Karpas-422 (cell line): ENCODE data around the gene KLF17. TPM values are rescaled to one million over a fixed set of nuclear protein-coding genes. Genes with fewer than 3 reads are reported as not detected.
"Not testable (repeated sequence)": the region's sequence is repeated elsewhere in the genome, so short reads cannot be mapped to it uniquely, and the experiment has no call there.

Experiments used
- DNase-seq: peaks from one replicate; pipeline ENCODE4 v3.0.0-alpha.2; 2015
- H2AFZ ChIP-seq: fragments of 200-600 bp; sonication (generic); 2 replicates; pipeline ENCODE4 v1.6.1; 2014; ENCODE audit warnings: antibody characterized with exemption, low read length, mixed read lengths
- H3K27ac ChIP-seq: fragments of 200-600 bp; sonication (generic); 2 replicates; pipeline ENCODE4 v1.5.1; 2014; ENCODE audit warnings: mild to moderate bottlenecking, low read length, moderate library complexity
- H3K27me3 ChIP-seq: fragments of 200-600 bp; sonication (generic); 2 replicates; pipeline ENCODE4 v1.6.1; 2014; ENCODE audit warnings: low read length, mixed read lengths
- H3K36me3 ChIP-seq: fragments of 200-600 bp; sonication (generic); 2 replicates; pipeline ENCODE4 v1.6.1; 2014; ENCODE audit warnings: low read length, mixed read lengths; ENCODE audit not compliant: insufficient read depth
- H3K4me1 ChIP-seq: fragments of 200-600 bp; sonication (generic); 2 replicates; pipeline ENCODE4 v1.6.1; 2014; ENCODE audit warnings: mild to moderate bottlenecking, low read length, mixed read lengths
- H3K4me2 ChIP-seq: fragments of 200-600 bp; sonication (generic); 2 replicates; pipeline ENCODE4 v1.6.1; 2014; ENCODE audit warnings: low read length, low read depth, mild to moderate bottlenecking; ENCODE audit not compliant: poor library complexity, severe bottlenecking
- H3K4me3 ChIP-seq: fragments of 200-600 bp; sonication (generic); 2 replicates; pipeline ENCODE4 v1.5.1; 2014; ENCODE audit warnings: mild to moderate bottlenecking, antibody characterized with exemption, low read length, mixed read lengths
- H3K79me2 ChIP-seq: fragments of 200-600 bp; sonication (generic); 2 replicates; pipeline ENCODE4 v1.6.1; 2014; ENCODE audit warnings: mild to moderate bottlenecking, low read length, mixed read lengths
- H3K9ac ChIP-seq: fragments of 200-600 bp; sonication (generic); 2 replicates; pipeline ENCODE4 v1.6.0; 2014; ENCODE audit warnings: low read length
- H3K9me2 ChIP-seq: fragments of 200-600 bp; sonication (generic), shearing (Covaris generic); replicated peaks from 2 replicates; pipeline ENCODE4 v1.6.0; 2014; ENCODE audit warnings: mild to moderate bottlenecking, low read length, moderate library complexity; ENCODE audit not compliant: insufficient read depth
- H3K9me3 ChIP-seq: fragments of 300-700, 200-600 bp; sonication (generic); 2 replicates; pipeline ENCODE4 v1.6.1; 2014; ENCODE audit warnings: low read length, mixed read lengths
- H4K20me1 ChIP-seq: fragments of 200-600 bp; sonication (generic); 2 replicates; pipeline ENCODE4 v1.6.1; 2014; ENCODE audit warnings: mild to moderate bottlenecking, antibody characterized with exemption, low read length, low read depth; ENCODE audit not compliant: insufficient read depth
- total RNA-seq: library from RNA; depleted of rRNA; stranded (reverse); fragments of >200 nt; shearing (Covaris generic); gene quantifications from 2 replicates; pipeline ENCODE4 v1.2.3, GENCODE V29; 2014; ENCODE audit warnings: low replicate concordance

KLF17 gene
- total RNA-seq, 1 experiment from 2014 or later: not detected

- Histone ChIP-seq H3K79me2 (no peaks in the 10 kb centered on the region), H4K20me1 (no peaks in the 10 kb centered on the region), H3K36me3 (no peaks in the 10 kb centered on the region), H3K9me3 (no peaks in the 10 kb centered on the region), H2AFZ (no peak overlapping the region), H3K27ac (no peak overlapping the region), H3K27me3 (no peaks in the 10 kb centered on the region), H3K4me3 (no peak overlapping the region), H3K9ac (no peak overlapping the region), H3K9me2 (no peaks in the 10 kb centered on the region), H3K4me1 (no peaks in the 10 kb centered on the region), H3K4me2 (no peak overlapping the region)
- DNase-seq: no peak
Measured at GRCh38 chr1:44135886-44136285, 17.3 kb downstream of the KLF17 start.

GRCh38 chr1:44138239-44138638, 19.6 kb downstream of the KLF17 start:
- H4K20me1 ChIP-seq: no peaks in the 10 kb centered on the region
- no peaks in the 10 kb centered on the region for H3K27me3 ChIP-seq
- no peak overlapping the region for H3K4me2 ChIP-seq
- no peaks in the 10 kb centered on the region for H3K9me3 ChIP-seq
- no peak overlapping the region for H3K4me3 ChIP-seq
- no peaks in the 10 kb centered on the region for H3K36me3 ChIP-seq
- H2AFZ ChIP-seq: no peak overlapping the region
- H3K9me2 ChIP-seq: no peaks in the 10 kb centered on the region
- no peak overlapping the region for H3K27ac ChIP-seq
- no peak overlapping the region for H3K9ac ChIP-seq
- no peak for DNase-seq
- H3K4me1 ChIP-seq: no peaks in the 10 kb centered on the region
- no peaks in the 10 kb centered on the region for H3K79me2 ChIP-seq

- H3K79me2 ChIP-seq, H3K9me3 ChIP-seq, H3K36me3 ChIP-seq, H3K27ac ChIP-seq, H3K9ac ChIP-seq, H3K27me3 ChIP-seq, H3K4me1 ChIP-seq, H2AFZ ChIP-seq, DNase-seq, H3K4me2 ChIP-seq, H3K4me3 ChIP-seq, H4K20me1 ChIP-seq, H3K9me2 ChIP-seq: not testable (repeated sequence)
Measured at GRCh38 chr1:44139565-44139964, 20.9 kb downstream of the KLF17 start.

- H3K4me2 ChIP-seq: no peak within 1 kb of the TSS
- DNase-seq: no peak
- no peak within 1 kb of the TSS for H3K27ac ChIP-seq
- H3K27me3 ChIP-seq: no peaks in the 10 kb centered on the region
- no peaks in the 10 kb centered on the region for H3K9me2 ChIP-seq
- no peaks in the 10 kb centered on the region for H4K20me1 ChIP-seq
- H3K9ac ChIP-seq: no peak within 1 kb of the TSS
- no peaks in the 10 kb centered on the region for H3K79me2 ChIP-seq
- no peaks in the 10 kb centered on the region for H3K4me1 ChIP-seq
- H3K4me3 ChIP-seq: no peak within 1 kb of the TSS
- no peaks in the 10 kb centered on the region for H3K36me3 ChIP-seq
- H3K9me3 ChIP-seq: peaks cover 4% of the 10 kb centered on the region; the same call in 1 of the 2 replicates
- H2AFZ ChIP-seq: no peak within 1 kb of the TSS
Measured at GRCh38 chr1:44141531-44141930, 22.9 kb downstream of the KLF17 start, which contains the start of gene KLF18. KLF18 (minus strand) TSS chr1:44141631; CDS start chr1:44141631, 0 bp downstream.

- H3K4me1 ChIP-seq: no peaks in the 10 kb centered on the region
- peaks cover 4% of the 10 kb centered on the region; the same call in 1 of the 2 replicates for H3K9me3 ChIP-seq
- H3K79me2 ChIP-seq: no peaks in the 10 kb centered on the region
- no peak overlapping the region for H3K27ac ChIP-seq
- no peaks in the 10 kb centered on the region for H3K27me3 ChIP-seq
- no peak overlapping the region for H3K9ac ChIP-seq
- H3K36me3 ChIP-seq: no peaks in the 10 kb centered on the region
- no peak overlapping the region for H3K4me3 ChIP-seq
- H3K9me2 ChIP-seq: no peaks in the 10 kb centered on the region
- H2AFZ ChIP-seq: no peak overlapping the region
- no peak overlapping the region for H3K4me2 ChIP-seq
- DNase-seq: no peak
- H4K20me1 ChIP-seq: no peaks in the 10 kb centered on the region
Measured at GRCh38 chr1:44144962-44145756, 26.5 kb downstream of the KLF17 start.

GRCh38 chr1:44146536-44147361, 28.1 kb downstream of the KLF17 start:
- Histone ChIP-seq H3K4me3 (no peak overlapping the region), H3K27ac (no peak overlapping the region), H3K36me3 (no peaks in the 10 kb centered on the region), H3K9me2 (no peaks in the 10 kb centered on the region), H3K4me2 (no peak overlapping the region), H3K9me3 (peaks cover 4% of the 10 kb centered on the region; the same call in 1 of the 2 replicates), H3K9ac (no peak overlapping the region), H2AFZ (no peak overlapping the region), H4K20me1 (no peaks in the 10 kb centered on the region), H3K4me1 (no peaks in the 10 kb centered on the region), H3K27me3 (no peaks in the 10 kb centered on the region), H3K79me2 (no peaks in the 10 kb centered on the region)
- DNase-seq: no peak

- Histone ChIP-seq H3K9me3 (peaks cover 4% of the 10 kb centered on the region; the same call in 1 of the 2 replicates), H4K20me1 (no peaks in the 10 kb centered on the region), H3K4me2 (no peak overlapping the region), H3K4me3 (no peak overlapping the region), H3K27me3 (no peaks in the 10 kb centered on the region), H3K9ac (no peak overlapping the region), H3K36me3 (no peaks in the 10 kb centered on the region), H3K9me2 (no peaks in the 10 kb centered on the region), H3K27ac (no peak overlapping the region), H3K4me1 (no peaks in the 10 kb centered on the region), H2AFZ (no peak overlapping the region), H3K79me2 (no peaks in the 10 kb centered on the region)
- no peak for DNase-seq
Measured at GRCh38 chr1:44147582-44147981, 29.0 kb downstream of the KLF17 start.

GRCh38 chr1:44151332-44151731, 32.7 kb downstream of the KLF17 start:
- Histone ChIP-seq H3K36me3 (no peaks in the 10 kb centered on the region), H4K20me1 (no peaks in the 10 kb centered on the region), H3K4me1 (no peaks in the 10 kb centered on the region), H3K27me3 (no peaks in the 10 kb centered on the region), H3K9me3 (no peaks in the 10 kb centered on the region), H3K27ac (no peak overlapping the region), H3K4me2 (no peak overlapping the region), H3K79me2 (no peaks in the 10 kb centered on the region), H3K4me3 (no peak overlapping the region), H2AFZ (no peak overlapping the region), H3K9ac (no peak overlapping the region), H3K9me2 (no peaks in the 10 kb centered on the region)
- no peak for DNase-seq
